ENCODE results near the gene SND1.

Gene SND1

GRCh38 chr7:127764681-127765080 lies 112.7 kb downstream of the SND1 start:
- no peak for DNase-seq (ENCODE audit: low read depth in 2 of 3, low spot score in 2 of 3)

- DNase-seq (ENCODE audit: low read depth in 2 of 3, low spot score in 2 of 3), result no peak
Observed at GRCh38 chr7:127765150-127765549, 113.2 kb downstream of the SND1 start.

- DNase-seq (ENCODE audit: low read depth in 2 of 3, low spot score in 2 of 3), result no peak
Observed at GRCh38 chr7:127766831-127767459, 115.0 kb downstream of the SND1 start.

- DNase-seq (ENCODE audit: low read depth in 2 of 3, low spot score in 2 of 3), result no peak
Observed at GRCh38 chr7:127768241-127768640, 116.2 kb downstream of the SND1 start.

GRCh38 chr7:127769137-127769536 lies 117.1 kb downstream of the SND1 start:
- DNase-seq (ENCODE audit: low read depth in 2 of 3, low spot score in 2 of 3), result no peak

- DNase-seq (ENCODE audit: low read depth in 2 of 3, low spot score in 2 of 3), result no peak
Observed at GRCh38 chr7:127769696-127770400, 117.9 kb downstream of the SND1 start.

- no peak for DNase-seq (ENCODE audit: low read depth in 2 of 3, low spot score in 2 of 3)
Observed at GRCh38 chr7:127770885-127771284, 118.9 kb downstream of the SND1 start.

GRCh38 chr7:127771707-127772106 lies 119.7 kb downstream of the SND1 start:
- no peak for DNase-seq (ENCODE audit: low read depth in 2 of 3, low spot score in 2 of 3)

- no peak for DNase-seq (ENCODE audit: low read depth in 2 of 3, low spot score in 2 of 3)
Observed at GRCh38 chr7:127776776-127777386, 124.9 kb downstream of the SND1 start.

- DNase-seq (ENCODE audit: low read depth in 2 of 3, low spot score in 2 of 3), result no peak
Observed at GRCh38 chr7:127780489-127780888, 128.5 kb downstream of the SND1 start.

GRCh38 chr7:127781081-127781480 lies 129.1 kb downstream of the SND1 start:
- no peak for DNase-seq (ENCODE audit: low read depth in 2 of 3, low spot score in 2 of 3)

GRCh38 chr7:127782075-127782474 lies 130.1 kb downstream of the SND1 start:
- no peak for DNase-seq (ENCODE audit: low read depth in 2 of 3, low spot score in 2 of 3)

- no peak for DNase-seq (ENCODE audit: low read depth in 2 of 3, low spot score in 2 of 3)
Observed at GRCh38 chr7:127782654-127783559, 130.9 kb downstream of the SND1 start.

- DNase-seq (ENCODE audit: low read depth in 2 of 3, low spot score in 2 of 3), result no peak
Observed at GRCh38 chr7:127786184-127786583, 134.2 kb downstream of the SND1 start.

- DNase-seq (ENCODE audit: low read depth in 2 of 3, low spot score in 2 of 3), result no peak
Observed at GRCh38 chr7:127789031-127789430, 137.0 kb downstream of the SND1 start.

- DNase-seq (ENCODE audit: low read depth in 2 of 3, low spot score in 2 of 3), result no peak
Observed at GRCh38 chr7:127791446-127792189, 139.6 kb downstream of the SND1 start.

GRCh38 chr7:127792528-127793342 lies 140.7 kb downstream of the SND1 start:
- no peak for DNase-seq (ENCODE audit: low read depth in 2 of 3, low spot score in 2 of 3)

- no peak for DNase-seq (ENCODE audit: low read depth in 2 of 3, low spot score in 2 of 3)
Observed at GRCh38 chr7:127793582-127793981, 141.6 kb downstream of the SND1 start.

- no peak for DNase-seq (ENCODE audit: low read depth in 2 of 3, low spot score in 2 of 3)
Observed at GRCh38 chr7:127794136-127794535, 142.1 kb downstream of the SND1 start.

GRCh38 chr7:127794551-127794950 lies 142.6 kb downstream of the SND1 start:
- DNase-seq (ENCODE audit: low read depth in 2 of 3, low spot score in 2 of 3), result no peak
